Caco-2 (cell line): ENCODE measurements around the gene WWP2. TPM values are rescaled to one million over a fixed set of nuclear protein-coding genes. Genes with fewer than 3 reads are reported as not detected.

Source experiments
- BruUV-seq: library from RNA; stranded (reverse); fragments of 400-500 nt; replicated peaks from 2 replicates; lab custom pipeline; 2021; lab: Mats Ljungman, UMichigan
- CTCF ChIA-PET: fragments of 300-600 bp; sonication (Branson Sonifier 250); formaldehyde crosslinking; loops from one replicate; lab custom pipeline; 2022; ENCODE audit warnings: antibody characterized with exemption; lab: Charles Lee
- POLR2A ChIA-PET: fragments of 300-600 bp; sonication (Branson Sonifier 250); formaldehyde crosslinking; loops from one replicate; lab custom pipeline; 2022; ENCODE audit warnings: antibody characterized with exemption; lab: Charles Lee
- DNase-seq, 2 experiments: peaks; one replicate each; pipeline versions ENCODE4 v3.0.0 to v3.0.0-alpha.2; 2020 to 2022
- H3K27me3 ChIP-seq: replicated peaks from 2 replicates; pipeline ENCODE4 v1.6.0; 2011; ENCODE audit warnings: low read length; ENCODE audit not compliant: control insufficient read depth, insufficient read depth
- H3K36me3 ChIP-seq: 2 replicates; pipeline ENCODE4 v1.5.1; 2011; ENCODE audit warnings: low read length; ENCODE audit not compliant: control insufficient read depth, insufficient read depth
- H3K4me1 ChIP-seq: fragments of 250-450 bp; sonication (Bioruptor Pico); 2 replicates; pipeline ENCODE4 v1.5.1; 2020; ENCODE audit warnings: mild to moderate bottlenecking
- H3K4me3 ChIP-seq: 2 replicates; pipeline ENCODE4 v1.5.1; 2011; ENCODE audit warnings: low read depth, mild to moderate bottlenecking, control low read depth, low read length
- H3K9me3 ChIP-seq: fragments of 250-450 bp; sonication (Bioruptor Pico); 2 replicates; pipeline ENCODE4 v1.5.1; 2020; ENCODE audit warnings: mild to moderate bottlenecking, moderate library complexity
- H3K27ac Mint-ChIP-seq: one replicate; pipeline ENCODE4 v1.8.0; 2022; ENCODE audit warnings: mixed read lengths; ENCODE audit not compliant: unreplicated experiment
- H3K27me3 Mint-ChIP-seq: one replicate; pipeline ENCODE4 v1.8.0; 2022; ENCODE audit warnings: mixed read lengths; ENCODE audit not compliant: insufficient read depth, unreplicated experiment
- H3K36me3 Mint-ChIP-seq: one replicate; pipeline ENCODE4 v1.8.0; 2022; ENCODE audit warnings: mild to moderate bottlenecking, mixed read lengths; ENCODE audit not compliant: insufficient read depth, unreplicated experiment
- H3K4me1 Mint-ChIP-seq: one replicate; pipeline ENCODE4 v1.8.0; 2022; ENCODE audit warnings: low read depth, mixed read lengths; ENCODE audit not compliant: unreplicated experiment
- H3K4me3 Mint-ChIP-seq: one replicate; pipeline ENCODE4 v1.8.0; 2022; ENCODE audit warnings: mild to moderate bottlenecking, moderate library complexity, mixed read lengths; ENCODE audit not compliant: unreplicated experiment
- H3K9me3 Mint-ChIP-seq: one replicate; pipeline ENCODE4 v1.8.0; 2022; ENCODE audit warnings: mixed read lengths; ENCODE audit not compliant: unreplicated experiment
- CTCF ChIP-seq, 2 experiments: fragments of 200-600 bp in 1 of 2; IDR thresholded peaks; 1 replicate in 1 of 2; 2 replicates in 1 of 2; pipeline versions ENCODE4 v1.5.1 to v1.8.0; 2011 to 2022; ENCODE audit warnings: antibody characterized with exemption in 1 of 2, control low read depth in 1 of 2, inconsistent platforms in 1 of 2, low read depth in 1 of 2, low read length in 1 of 2, mild to moderate bottlenecking in 1 of 2, moderate library complexity in 1 of 2; ENCODE audit not compliant: insufficient read depth in 1 of 2, severe bottlenecking in 1 of 2, unreplicated experiment in 1 of 2
- intact Hi-C: fragments of 100-400 bp; cut with micrococcal nuclease; formaldehyde crosslinking; loops from one replicate; pipeline ENCODE4 v1.10.0; 2022; ENCODE audit not compliant: unreplicated experiment
- total RNA-seq: library from RNA; stranded (reverse); gene quantifications from 2 replicates; pipeline ENCODE4 v1.2.3, GENCODE V29; 2022

The WWP2 gene
- total RNA-seq, 1 experiment from 2014 or later = 39.7 TPM

- POLR2A ChIA-PET = no interaction called here
- no TSS peak for BruUV-seq
- Histone ChIP-seq H3K36me3 (peaks cover 3% of the 10 kb centered on the region), H3K4me3 (no peak overlapping the region), H3K4me1 (no peaks in the 10 kb centered on the region), H3K9me3 (no peaks in the 10 kb centered on the region), H3K27me3 (no peaks in the 10 kb centered on the region)
- intact Hi-C loops = no loop called here
- H3K36me3 Mint-ChIP-seq = peaks cover 19% of the 10 kb centered on the region
- no peaks in the 10 kb centered on the region for H3K4me1 Mint-ChIP-seq
- CTCF ChIA-PET = interaction anchor here (0.6 kb wide), 1 partner anchor 211 kb away, joined by 3 read pairs; no protein-coding TSS in a partner anchor
- H3K4me3 Mint-ChIP-seq = no peak overlapping the region
- H3K27ac Mint-ChIP-seq = no peak overlapping the region
- no peaks in the 10 kb centered on the region for H3K9me3 Mint-ChIP-seq
- no peak for TF ChIP-seq CTCF (IDR thresholded peaks at IDR 0.05; ENCODE audit: insufficient read depth in 1 of 2, low read depth in 1 of 2, low read length in 1 of 2, severe bottlenecking in 1 of 2, unreplicated experiment in 1 of 2)
- no peak for DNase-seq
- no peaks in the 10 kb centered on the region for H3K27me3 Mint-ChIP-seq
Measured at GRCh38 chr16:69934751-69935150, 172.6 kb downstream of the WWP2 start.

- DNase-seq = no peak
- no peak for TF ChIP-seq CTCF (IDR thresholded peaks at IDR 0.05; ENCODE audit: insufficient read depth in 1 of 2, low read depth in 1 of 2, low read length in 1 of 2, severe bottlenecking in 1 of 2, unreplicated experiment in 1 of 2)
- H3K27me3 ChIP-seq = no peaks in the 10 kb centered on the region
- H3K36me3 ChIP-seq = peaks cover 3% of the 10 kb centered on the region
- BruUV-seq = no TSS peak
- no peaks in the 10 kb centered on the region for H3K9me3 ChIP-seq
- no peaks in the 10 kb centered on the region for H3K27me3 Mint-ChIP-seq
- no peak overlapping the region for H3K27ac Mint-ChIP-seq
- ChIA-PET POLR2A (no interaction called here), CTCF (no interaction called here)
- intact Hi-C loops = no loop called here
- H3K4me1 Mint-ChIP-seq = no peaks in the 10 kb centered on the region
- no peak overlapping the region for H3K4me3 Mint-ChIP-seq
- peaks cover 19% of the 10 kb centered on the region for H3K36me3 Mint-ChIP-seq
- H3K9me3 Mint-ChIP-seq = no peaks in the 10 kb centered on the region
- H3K4me1 ChIP-seq = no peaks in the 10 kb centered on the region
- no peak overlapping the region for H3K4me3 ChIP-seq
Measured at GRCh38 chr16:69935278-69935711, 173.2 kb downstream of the WWP2 start.

GRCh38 chr16:69935740-69936139, 173.6 kb downstream of the WWP2 start:
- H3K36me3 Mint-ChIP-seq = peaks cover 19% of the 10 kb centered on the region
- peaks cover 3% of the 10 kb centered on the region for H3K36me3 ChIP-seq
- BruUV-seq = no TSS peak
- H3K4me3 Mint-ChIP-seq = no peak overlapping the region
- no peak for TF ChIP-seq CTCF (IDR thresholded peaks at IDR 0.05; ENCODE audit: insufficient read depth in 1 of 2, low read depth in 1 of 2, low read length in 1 of 2, severe bottlenecking in 1 of 2, unreplicated experiment in 1 of 2)
- H3K27me3 ChIP-seq = no peaks in the 10 kb centered on the region
- POLR2A ChIA-PET = no interaction called here
- CTCF ChIA-PET = no interaction called here
- no peaks in the 10 kb centered on the region for H3K27me3 Mint-ChIP-seq
- intact Hi-C loops = no loop called here
- no peaks in the 10 kb centered on the region for H3K4me1 Mint-ChIP-seq
- no peaks in the 10 kb centered on the region for H3K9me3 ChIP-seq
- no peak overlapping the region for H3K27ac Mint-ChIP-seq
- DNase-seq = no peak
- no peak overlapping the region for H3K4me3 ChIP-seq
- no peaks in the 10 kb centered on the region for H3K4me1 ChIP-seq
- no peaks in the 10 kb centered on the region for H3K9me3 Mint-ChIP-seq
